ENCODE results near the gene NTM.

The NTM gene

DNA sequence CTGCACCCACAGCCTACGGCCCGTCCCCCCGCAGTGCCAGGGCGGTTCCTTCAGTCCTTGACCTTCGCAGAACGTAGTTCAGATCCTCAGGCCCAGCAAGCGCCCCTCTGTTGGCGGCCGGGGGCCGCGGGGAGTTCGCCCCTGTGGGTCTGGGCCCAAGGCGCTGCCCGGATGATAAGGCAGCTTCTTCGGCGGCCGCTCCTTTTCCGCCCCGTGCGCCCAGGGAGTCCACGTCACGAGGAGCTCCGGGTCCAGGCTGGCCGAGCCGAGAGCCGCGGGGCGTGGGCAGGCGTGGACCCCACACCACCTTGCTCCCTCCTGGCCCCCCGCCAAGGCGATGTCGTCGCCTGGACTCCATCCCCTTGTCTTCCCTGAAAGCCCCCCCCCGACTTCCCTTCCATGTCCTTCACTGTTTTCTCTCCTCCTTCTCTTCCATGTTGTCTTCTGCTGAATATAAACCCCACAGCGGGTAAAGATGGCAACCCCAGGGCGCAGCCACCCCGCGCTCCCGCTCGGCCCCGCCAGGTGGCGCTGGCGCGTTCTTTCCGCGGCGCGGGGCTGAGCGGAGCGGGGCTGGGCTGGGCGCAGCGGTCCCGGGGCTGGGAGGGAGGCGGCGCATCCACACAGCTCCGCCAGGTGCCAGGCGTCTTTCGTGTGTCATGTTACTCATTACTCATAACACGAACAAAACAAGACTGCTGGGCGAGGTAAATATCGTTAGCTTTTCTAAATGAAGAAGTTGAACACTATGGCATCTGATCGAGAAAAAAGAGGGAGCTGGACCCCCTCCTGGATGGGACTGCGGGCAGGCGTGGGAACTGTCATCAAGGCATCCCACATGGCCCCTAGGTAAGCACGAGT lies 321.0 kb downstream of the NTM start:
- no peaks in the 10 kb centered on the region for H3K79me2 ChIP-seq (ENCODE audit: insufficient read depth, low read length)
- H3K4me1 ChIP-seq (ENCODE audit: insufficient read depth, low read length, poor library complexity, severe bottlenecking) = no peaks in the 10 kb centered on the region
- no peaks in the 10 kb centered on the region for H3K36me3 ChIP-seq (ENCODE audit: insufficient read depth, low read length)
- TF ChIP-seq EZH2phosphoT487 (IDR thresholded peaks at IDR 0.05; ENCODE audit: borderline replicate concordance) = no peak
- TF ChIP-seq CTCF (conservative IDR thresholded peaks at IDR 0.05; ENCODE audit: low read length) = 0 out of 2 replicates have a peak, but pooled peaks have one; percentile 15
- no peak overlapping the region for H3K9ac ChIP-seq (ENCODE audit: low read depth, low read length, poor library complexity, severe bottlenecking)
- no peaks in the 10 kb centered on the region for H3K27me3 ChIP-seq (ENCODE audit: insufficient read depth, low read length, poor library complexity, severe bottlenecking)
- H3K9me2 ChIP-seq (replicated peaks; ENCODE audit: low read depth, low read length) = no peaks in the 10 kb centered on the region
- no peak overlapping the region for H2AFZ ChIP-seq (ENCODE audit: low read length)
- no peak overlapping the region for H3K4me2 ChIP-seq (ENCODE audit: low read depth, low read length, poor library complexity, severe bottlenecking)
- no peak overlapping the region for H3K4me3 ChIP-seq (ENCODE audit: low read length, poor library complexity, severe bottlenecking)
- no peaks in the 10 kb centered on the region for H4K20me1 ChIP-seq (ENCODE audit: insufficient read depth, low read length, poor library complexity, severe bottlenecking)
- no peaks in the 10 kb centered on the region for H3K9me3 ChIP-seq (ENCODE audit: insufficient read depth, low read depth, low read length)
- H3F3A ChIP-seq (ENCODE audit: low read depth) = no peaks in the 10 kb centered on the region

DNA sequence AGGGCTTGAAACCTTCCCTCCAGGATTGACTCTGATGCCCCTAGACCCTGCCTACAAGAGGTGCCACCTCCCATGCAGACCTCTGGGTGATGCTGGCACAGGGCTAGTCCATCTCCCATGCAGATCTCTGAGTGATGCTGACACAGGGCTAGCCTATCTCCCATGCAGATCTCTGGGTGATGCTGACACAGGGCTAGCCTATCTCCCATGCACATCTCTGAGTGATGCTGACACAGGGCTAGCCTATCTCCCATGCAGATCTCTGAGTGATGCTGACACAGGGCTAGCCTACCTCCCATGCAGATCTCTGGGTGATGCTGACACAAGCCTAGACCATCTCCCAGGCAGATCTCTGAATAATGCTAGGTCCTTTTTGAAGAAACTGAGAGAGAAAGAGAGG lies 321.7 kb downstream of the NTM start:
- Histone ChIP-seq H2AFZ (ENCODE audit: low read length) (no peak overlapping the region), H3K9me2 (replicated peaks; ENCODE audit: low read depth, low read length) (no peaks in the 10 kb centered on the region), H3K36me3 (ENCODE audit: insufficient read depth, low read length) (no peaks in the 10 kb centered on the region), H3K4me1 (ENCODE audit: insufficient read depth, low read length, poor library complexity, severe bottlenecking) (no peaks in the 10 kb centered on the region), H3K9ac (ENCODE audit: low read depth, low read length, poor library complexity, severe bottlenecking) (no peak overlapping the region), H3K4me3 (ENCODE audit: low read length, poor library complexity, severe bottlenecking) (no peak overlapping the region), H3K27me3 (ENCODE audit: insufficient read depth, low read length, poor library complexity, severe bottlenecking) (no peaks in the 10 kb centered on the region), H3K9me3 (ENCODE audit: insufficient read depth, low read depth, low read length) (no peaks in the 10 kb centered on the region), H3K79me2 (ENCODE audit: insufficient read depth, low read length) (no peaks in the 10 kb centered on the region), H4K20me1 (ENCODE audit: insufficient read depth, low read length, poor library complexity, severe bottlenecking) (no peaks in the 10 kb centered on the region), H3K4me2 (ENCODE audit: low read depth, low read length, poor library complexity, severe bottlenecking) (no peak overlapping the region), H3F3A (ENCODE audit: low read depth) (no peaks in the 10 kb centered on the region)
- TF ChIP-seq CTCF (conservative IDR thresholded peaks at IDR 0.05; ENCODE audit: low read length) (no peak), EZH2phosphoT487 (IDR thresholded peaks at IDR 0.05; ENCODE audit: borderline replicate concordance) (no peak)

- Histone ChIP-seq H3K4me1 (ENCODE audit: insufficient read depth, low read length, poor library complexity, severe bottlenecking) (no peaks in the 10 kb centered on the region), H3K9ac (ENCODE audit: low read depth, low read length, poor library complexity, severe bottlenecking) (no peak overlapping the region), H3K27me3 (ENCODE audit: insufficient read depth, low read length, poor library complexity, severe bottlenecking) (no peaks in the 10 kb centered on the region), H2AFZ (ENCODE audit: low read length) (no peak overlapping the region), H3K79me2 (ENCODE audit: insufficient read depth, low read length) (no peaks in the 10 kb centered on the region), H4K20me1 (ENCODE audit: insufficient read depth, low read length, poor library complexity, severe bottlenecking) (no peaks in the 10 kb centered on the region), H3F3A (ENCODE audit: low read depth) (no peaks in the 10 kb centered on the region), H3K4me3 (ENCODE audit: low read length, poor library complexity, severe bottlenecking) (no peak overlapping the region), H3K9me2 (replicated peaks; ENCODE audit: low read depth, low read length) (no peaks in the 10 kb centered on the region), H3K4me2 (ENCODE audit: low read depth, low read length, poor library complexity, severe bottlenecking) (no peak overlapping the region), H3K36me3 (ENCODE audit: insufficient read depth, low read length) (no peaks in the 10 kb centered on the region), H3K9me3 (ENCODE audit: insufficient read depth, low read depth, low read length) (no peaks in the 10 kb centered on the region)
- TF ChIP-seq CTCF (conservative IDR thresholded peaks at IDR 0.05; ENCODE audit: low read length) (no peak), EZH2phosphoT487 (IDR thresholded peaks at IDR 0.05; ENCODE audit: borderline replicate concordance) (no peak)
Observed at GRCh38 chr11:131692961-131693360, 322.5 kb downstream of the NTM start.

Data from Loucy (cell line).